Transverse colon (tissue), 4 donors: ENCODE results near the gene IDI2. TPM values are rescaled to one million over a fixed set of nuclear protein-coding genes. Genes with fewer than 3 reads are reported as not detected.
A peak's percentile ranks its signal among the peaks of the same experiment; 100 is the strongest.

Source experiments
- DNase-seq: peaks from one replicate; pipeline ENCODE4 v3.0.0-alpha.2; 2019
- H3K27ac ChIP-seq, 4 donors: fragments of 200-600 bp; sonication (generic); 2 replicates each; pipeline ENCODE4 v1.5.1; 2016 to 2018; ENCODE audit warnings: inconsistent platforms in 4 of 4
- H3K27me3 ChIP-seq: fragments of 200-600 bp; sonication (generic); 2 replicates; pipeline ENCODE4 v1.5.1; 2017; ENCODE audit warnings: inconsistent platforms
- H3K36me3 ChIP-seq, 4 donors: fragments of 200-600 bp; sonication (generic); 2 replicates each; pipeline ENCODE4 v1.5.1; 2017 to 2019; ENCODE audit warnings: inconsistent platforms in 4 of 4
- H3K4me1 ChIP-seq, 4 donors: fragments of 200-600 bp; sonication (generic); 2 replicates each; pipeline ENCODE4 v1.5.1; 2017 to 2020; ENCODE audit warnings: inconsistent platforms in 4 of 4
- H3K4me3 ChIP-seq, 4 donors: fragments of 200-600 bp; sonication (generic); 1 replicate in 1 of 4; 2 replicates in 3 of 4; pipeline versions ENCODE4 v1.5.1 to v1.6.1; 2017 to 2019; ENCODE audit warnings: inconsistent platforms in 4 of 4
- H3K9me3 ChIP-seq, 2 donors: fragments of 200-600 bp; sonication (generic); 2 replicates each; pipeline ENCODE4 v1.5.1; 2017 to 2019; ENCODE audit warnings: inconsistent platforms in 2 of 2
- CTCF ChIP-seq, 5 experiments: fragments of 200-600 bp in 3 of 5; fragments of 450-650 bp in 2 of 5; sonication (generic) in 3 of 5; IDR thresholded peaks; 1 replicate in 2 of 5; 2 replicates in 3 of 5; pipeline ENCODE4 v1.5.1; 2016 to 2017; ENCODE audit warnings: antibody characterized with exemption in 5 of 5, inconsistent platforms in 3 of 5, mild to moderate bottlenecking in 2 of 5, moderate library complexity in 1 of 5
- EP300 ChIP-seq: sonication (generic); formaldehyde crosslinking; IDR thresholded peaks from one replicate; pipeline ENCODE4 v1.6.1; 2017; ENCODE audit warnings: antibody characterized with exemption, low read depth
- POLR2A ChIP-seq: fragments of 450-650 bp; IDR thresholded peaks from one replicate; pipeline ENCODE4 v1.6.1; 2016; ENCODE audit warnings: antibody characterized with exemption, mild to moderate bottlenecking, moderate library complexity
- POLR2AphosphoS5 ChIP-seq, 3 donors: sonication (generic); formaldehyde crosslinking; IDR thresholded peaks; one replicate each; pipeline ENCODE4 v1.6.1; 2016; ENCODE audit warnings: antibody characterized with exemption in 3 of 3
- WGBS, 2 donors: methylation state at CpG; one replicate each; pipeline ENCODE4 v1.1.5; 2018; ENCODE audit warnings: low coverage in 1 of 2; 5-methylcytosine and 5-hydroxymethylcytosine counted together
- in situ Hi-C, 4 donors: fragments of 200-750 bp; cut with MboI; loops; one replicate each; pipeline versions ENCODE4 v1.15.0 to v1.15.1; 2017; ENCODE audit warnings: low sequenced_read_pairs in 3 of 4, low pct_ligation_motif_present in 1 of 4, low pct_unique_long_range_greater_than_20kb in 1 of 4
- intact Hi-C: fragments of 100-400 bp; cut with DNase I; formaldehyde crosslinking; loops from one replicate; pipeline ENCODE4 v1.15.1; 2023; ENCODE audit warnings: low total_unique reads
- total RNA-seq, 4 donors: library from RNA; depleted of rRNA; stranded (reverse); fragments of >200 nt; gene quantifications; one replicate each; pipeline ENCODE4 v1.1.0, GENCODE V29; 2016

Gene IDI2
- total RNA-seq, result not detected

- in situ Hi-C loops (no loop called here), intact Hi-C loops (no loop called here)
- Histone ChIP-seq H3K27ac (no peak within 1 kb of the TSS), H3K27me3 (no peaks in the 10 kb centered on the region), H3K4me1 (no peaks in the 10 kb centered on the region), H3K36me3 (no peaks in the 10 kb centered on the region), H3K4me3 (no peak within 1 kb of the TSS), H3K9me3 (no peaks in the 10 kb centered on the region)
- WGBS, 2 donors, result 97 to 100% methylated on average over 1 of the region's 1 CpG
- no peak for DNase-seq
- TF ChIP-seq POLR2A, result no peak
- no peak for TF ChIP-seq CTCF (IDR thresholded peaks at IDR 0.05)
- TF ChIP-seq POLR2AphosphoS5 (IDR thresholded peaks at IDR 0.05), result no peak
- TF ChIP-seq EP300, result no peak
These were observed at the start of gene IDI2 for GRCh38 chr10:1025683-1026082. IDI2 (minus strand) TSS chr10:1025859; CDS start chr10:1024723, 1,136 bp downstream.

- Histone ChIP-seq H3K9me3 (no peaks in the 10 kb centered on the region), H3K4me1 (peaks cover 4 to 21% (median 9%) of the 10 kb centered on the region in 4 donors), H3K4me3 (no peak overlapping the region), H3K27ac (no peak overlapping the region), H3K36me3 (peaks cover 0 to 30% (median 12%) of the 10 kb centered on the region in 4 donors), H3K27me3 (no peaks in the 10 kb centered on the region)
- intact Hi-C loops (no loop called here), in situ Hi-C loops (no loop called here)
- TF ChIP-seq CTCF (IDR thresholded peaks at IDR 0.05), result peak in 3 of 5 experiments; percentile 27 to 30 (median 28)
- no peak for TF ChIP-seq EP300
- TF ChIP-seq POLR2AphosphoS5 (IDR thresholded peaks at IDR 0.05), result no peak
- WGBS, 2 donors, result 94% methylated on average over 3 to 18 of the region's 18 CpGs
- no peak for DNase-seq
These were observed 49.2 kb upstream of the IDI2 start for GRCh38 chr10:1074748-1075308.

- Histone ChIP-seq H3K27me3 (no peaks in the 10 kb centered on the region), H3K4me1 (peaks cover 3 to 17% (median 8%) of the 10 kb centered on the region in 4 donors), H3K4me3 (no peak overlapping the region), H3K36me3 (peaks cover 0 to 28% (median 9%) of the 10 kb centered on the region in 4 donors), H3K27ac (no peak overlapping the region), H3K9me3 (no peaks in the 10 kb centered on the region)
- intact Hi-C loops, result no loop called here
- in situ Hi-C loops, result no loop called here
- DNase-seq, result no peak
- WGBS, 2 donors, result 95 to 100% methylated on average over 2 to 24 of the region's 24 CpGs
- TF ChIP-seq POLR2AphosphoS5 (IDR thresholded peaks at IDR 0.05) (no peak), EP300 (no peak), POLR2A (no peak), CTCF (IDR thresholded peaks at IDR 0.05) (no peak)
These were observed 48.5 kb upstream of the IDI2 start for GRCh38 chr10:1074052-1074747.

GRCh38 chr10:1070919-1071318, 45.3 kb upstream of the IDI2 start:
- no peak for TF ChIP-seq POLR2AphosphoS5 (IDR thresholded peaks at IDR 0.05)
- no peak for TF ChIP-seq CTCF (IDR thresholded peaks at IDR 0.05)
- TF ChIP-seq POLR2A, result no peak
- TF ChIP-seq EP300, result no peak
- in situ Hi-C loops (no loop called here), intact Hi-C loops (no loop called here)
- Histone ChIP-seq H3K4me3 (no peak overlapping the region), H3K27ac (no peak overlapping the region), H3K27me3 (no peaks in the 10 kb centered on the region), H3K36me3 (peaks cover 0 to 17% (median 5%) of the 10 kb centered on the region in 4 donors), H3K4me1 (peaks cover 0 to 5% (median 2%) of the 10 kb centered on the region in 4 donors), H3K9me3 (no peaks in the 10 kb centered on the region)
- DNase-seq, result no peak
- WGBS, 2 donors, result 83 to 87% methylated on average over 7 of the region's 7 CpGs
